HG02588 (cell line): ENCODE measurements around the gene MTRF1L.
"Not testable (repeated sequence)": the region's sequence is repeated elsewhere in the genome, so short reads cannot be mapped to it uniquely, and the experiment has no call there.

Experiments used
- ATAC-seq: cut with Tn5 transposase; IDR thresholded peaks from one replicate; pipeline ENCODE4 v1.9.1; 2021; ENCODE audit warnings: mild to moderate bottlenecking, moderate library complexity; ENCODE audit not compliant: unreplicated experiment

MTRF1L gene

GRCh38 chr6:153003366-153003690, 819 bp upstream of the MTRF1L start:
- ATAC-seq: peak; percentile 1

GRCh38 chr6:153001767-153002612, 519 bp downstream of the MTRF1L start:
- ATAC-seq: peak; percentile 22

- not testable (repeated sequence) for ATAC-seq
Measured at GRCh38 chr6:153000790-153001189, 1.7 kb downstream of the MTRF1L start.

- no peak for ATAC-seq
Measured at GRCh38 chr6:153000243-153000642, 2.3 kb downstream of the MTRF1L start.

GRCh38 chr6:152999538-152999937, 3.0 kb downstream of the MTRF1L start:
- ATAC-seq: not testable (repeated sequence)

- ATAC-seq: no peak
Measured at GRCh38 chr6:152993847-152994246, 8.7 kb downstream of the MTRF1L start.

GRCh38 chr6:152993431-152993830, 9.1 kb downstream of the MTRF1L start:
- no peak for ATAC-seq

GRCh38 chr6:152986978-152987377, 15.5 kb downstream of the MTRF1L start:
- no peak for ATAC-seq

GRCh38 chr6:152985300-152985699, 17.2 kb downstream of the MTRF1L start:
- ATAC-seq: not testable (repeated sequence)

- peak; percentile 24 for ATAC-seq
Measured at GRCh38 chr6:152984513-152984872, 18.0 kb downstream of the MTRF1L start.

GRCh38 chr6:152983637-152984512, 18.6 kb downstream of the MTRF1L start:
- ATAC-seq: peak; percentile 15

GRCh38 chr6:152982904-152983636, 19.4 kb downstream of the MTRF1L start, which contains the start of gene FBXO5:
TSS of gene FBXO5 (minus strand) at chr6:152983041. CDS start at chr6:152982959, 82 bp downstream.
- ATAC-seq: peak; percentile 85

GRCh38 chr6:152981989-152982903, 20.3 kb downstream of the MTRF1L start:
- no peak for ATAC-seq

- no peak for ATAC-seq
Measured at GRCh38 chr6:152981219-152981618, 21.3 kb downstream of the MTRF1L start.

- ATAC-seq: no peak
Measured at GRCh38 chr6:152980656-152981055, 21.9 kb downstream of the MTRF1L start.

- no peak for ATAC-seq
Measured at GRCh38 chr6:152979116-152979515, 23.4 kb downstream of the MTRF1L start.

- no peak for ATAC-seq
Measured at GRCh38 chr6:152978058-152978457, 24.5 kb downstream of the MTRF1L start.

- ATAC-seq: no peak
Measured at GRCh38 chr6:152977556-152977955, 25.0 kb downstream of the MTRF1L start.

GRCh38 chr6:152976749-152977148, 25.8 kb downstream of the MTRF1L start:
- ATAC-seq: no peak
